ENCODE results near the gene BRAF. TPM values are rescaled to one million over a fixed set of nuclear protein-coding genes. Genes with fewer than 3 reads are reported as not detected.
"Not testable (repeated sequence)": the region's sequence is repeated elsewhere in the genome, so short reads cannot be mapped to it uniquely, and the experiment has no call there.

The BRAF gene
- total RNA-seq, 2 experiments from 2014 or later: 29.2 to 33.0 TPM

- H3K4me1 Mint-ChIP-seq (ENCODE audit: low read depth): no peaks in the 10 kb centered on the region
- no peak overlapping the region for H3K27ac Mint-ChIP-seq
- ChIA-PET POLR2A (no interaction called here), CTCF (interaction anchor here (0.5 to 0.6 kb wide), 4 partner anchors 42 to 1466 kb away, joined by 3 read pairs; no protein-coding TSS in a partner anchor)
- DNase-seq: no peak
- no peaks in the 10 kb centered on the region for H3K27me3 Mint-ChIP-seq
- intact Hi-C loops (cut with micrococcal nuclease): no loop called here
- no peak overlapping the region for H3K4me3 Mint-ChIP-seq
- peaks cover 34% of the 10 kb centered on the region for H3K36me3 Mint-ChIP-seq
- H3K9me3 Mint-ChIP-seq: no peaks in the 10 kb centered on the region
Observed at GRCh38 chr7:140683657-140684056, 241.1 kb downstream of the BRAF start.

GRCh38 chr7:140681766-140682165 lies 243.0 kb downstream of the BRAF start:
- POLR2A ChIA-PET: no interaction called here
- DNase-seq: no peak
- Mint-ChIP-seq H3K4me3 (no peak overlapping the region), H3K27ac (no peak overlapping the region), H3K27me3 (no peaks in the 10 kb centered on the region), H3K36me3 (peaks cover 40% of the 10 kb centered on the region), H3K4me1 (ENCODE audit: low read depth) (no peaks in the 10 kb centered on the region), H3K9me3 (no peaks in the 10 kb centered on the region)
- intact Hi-C loops (cut with micrococcal nuclease): no loop called here
- CTCF ChIA-PET: no interaction called here

- ChIA-PET POLR2A (no interaction called here), CTCF (no interaction called here)
- Mint-ChIP-seq H3K27me3 (no peaks in the 10 kb centered on the region), H3K4me1 (ENCODE audit: low read depth) (peaks cover 4% of the 10 kb centered on the region), H3K4me3 (no peak overlapping the region), H3K36me3 (peaks cover 40% of the 10 kb centered on the region), H3K27ac (no peak overlapping the region), H3K9me3 (no peaks in the 10 kb centered on the region)
- DNase-seq: no peak
- intact Hi-C loops (cut with micrococcal nuclease): no loop called here
Observed at GRCh38 chr7:140680886-140681285, 243.8 kb downstream of the BRAF start.

- H3K27ac Mint-ChIP-seq: no peak overlapping the region
- no peaks in the 10 kb centered on the region for H3K9me3 Mint-ChIP-seq
- ChIA-PET CTCF (interaction anchor here (0.6 kb wide), 1 partner anchor 303 kb away, joined by 4 read pairs; no protein-coding TSS in a partner anchor), POLR2A (no interaction called here)
- peaks cover 19% of the 10 kb centered on the region for H3K4me1 Mint-ChIP-seq (ENCODE audit: low read depth)
- no peak overlapping the region for H3K4me3 Mint-ChIP-seq
- peaks cover 43% of the 10 kb centered on the region for H3K36me3 Mint-ChIP-seq
- no peaks in the 10 kb centered on the region for H3K27me3 Mint-ChIP-seq
- intact Hi-C loops (cut with micrococcal nuclease): no loop called here
- DNase-seq: no peak
Observed at GRCh38 chr7:140679186-140679585, 245.5 kb downstream of the BRAF start.

GRCh38 chr7:140678816-140679130 lies 246.0 kb downstream of the BRAF start:
- no peak overlapping the region for H3K27ac Mint-ChIP-seq
- peaks cover 39% of the 10 kb centered on the region for H3K36me3 Mint-ChIP-seq
- intact Hi-C loops (cut with micrococcal nuclease): no loop called here
- no peaks in the 10 kb centered on the region for H3K27me3 Mint-ChIP-seq
- no peak for DNase-seq
- POLR2A ChIA-PET: no interaction called here
- CTCF ChIA-PET: no interaction called here
- H3K9me3 Mint-ChIP-seq: no peaks in the 10 kb centered on the region
- peaks cover 23% of the 10 kb centered on the region for H3K4me1 Mint-ChIP-seq (ENCODE audit: low read depth)
- H3K4me3 Mint-ChIP-seq: no peak overlapping the region

- H3K4me1 Mint-ChIP-seq (ENCODE audit: low read depth): peaks cover 26% of the 10 kb centered on the region
- no peak overlapping the region for H3K27ac Mint-ChIP-seq
- H3K9me3 Mint-ChIP-seq: no peaks in the 10 kb centered on the region
- H3K27me3 Mint-ChIP-seq: no peaks in the 10 kb centered on the region
- no peak for DNase-seq
- peaks cover 39% of the 10 kb centered on the region for H3K36me3 Mint-ChIP-seq
- intact Hi-C loops (cut with micrococcal nuclease): no loop called here
- CTCF ChIA-PET: no interaction called here
- POLR2A ChIA-PET: no interaction called here
- H3K4me3 Mint-ChIP-seq: no peak overlapping the region
Observed at GRCh38 chr7:140678081-140678815, 246.5 kb downstream of the BRAF start.

- no peaks in the 10 kb centered on the region for H3K9me3 Mint-ChIP-seq
- H3K27ac Mint-ChIP-seq: no peak overlapping the region
- ChIA-PET CTCF (no interaction called here), POLR2A (no interaction called here)
- no peaks in the 10 kb centered on the region for H3K27me3 Mint-ChIP-seq
- intact Hi-C loops (cut with micrococcal nuclease): no loop called here
- H3K36me3 Mint-ChIP-seq: peaks cover 39% of the 10 kb centered on the region
- no peak for DNase-seq
- H3K4me3 Mint-ChIP-seq: no peak overlapping the region
- H3K4me1 Mint-ChIP-seq (ENCODE audit: low read depth): peaks cover 27% of the 10 kb centered on the region
Observed at GRCh38 chr7:140677496-140677895, 247.2 kb downstream of the BRAF start.

GRCh38 chr7:140676956-140677355 lies 247.8 kb downstream of the BRAF start:
- Mint-ChIP-seq H3K36me3 (peaks cover 35% of the 10 kb centered on the region), H3K4me1 (ENCODE audit: low read depth) (peaks cover 32% of the 10 kb centered on the region)
- DNase-seq; intact Hi-C loops (cut with micrococcal nuclease); H3K4me3 Mint-ChIP-seq; CTCF ChIA-PET; H3K27me3 Mint-ChIP-seq; H3K9me3 Mint-ChIP-seq; POLR2A ChIA-PET; H3K27ac Mint-ChIP-seq: not testable (repeated sequence)

GRCh38 chr7:140676306-140676705 lies 248.4 kb downstream of the BRAF start:
- intact Hi-C loops (cut with micrococcal nuclease): no loop called here
- Mint-ChIP-seq H3K4me3 (no peak overlapping the region), H3K4me1 (ENCODE audit: low read depth) (peaks cover 33% of the 10 kb centered on the region), H3K9me3 (no peaks in the 10 kb centered on the region), H3K27me3 (no peaks in the 10 kb centered on the region), H3K27ac (no peak overlapping the region), H3K36me3 (peaks cover 35% of the 10 kb centered on the region)
- ChIA-PET CTCF (no interaction called here), POLR2A (no interaction called here)
- no peak for DNase-seq

- POLR2A ChIA-PET: no interaction called here
- peaks cover 32% of the 10 kb centered on the region for H3K36me3 Mint-ChIP-seq
Observed at GRCh38 chr7:140675726-140676125, 249.0 kb downstream of the BRAF start.

GRCh38 chr7:140674899-140675701 lies 249.6 kb downstream of the BRAF start:
- H3K27ac Mint-ChIP-seq: no peak overlapping the region
- no peaks in the 10 kb centered on the region for H3K27me3 Mint-ChIP-seq
- H3K9me3 Mint-ChIP-seq: no peaks in the 10 kb centered on the region
- ChIA-PET POLR2A (no interaction called here), CTCF (interaction anchor here (0.9 to 1.9 kb wide), 3 partner anchors 22 to 340 kb away, joined by 4 to 7 read pairs (median 4); partner anchors contain the start of gene MRPS33)
- peaks cover 33% of the 10 kb centered on the region for H3K4me1 Mint-ChIP-seq (ENCODE audit: low read depth)
- DNase-seq: peak; percentile 18
- intact Hi-C loops (cut with micrococcal nuclease): no loop called here
- peak overlapping the region; percentile 20 for H3K4me3 Mint-ChIP-seq
- peaks cover 26% of the 10 kb centered on the region for H3K36me3 Mint-ChIP-seq

More at GRCh38 chr7:140675726-140676125, 249.0 kb downstream of the BRAF start:
- no peak overlapping the region for H3K4me3 Mint-ChIP-seq
- peaks cover 33% of the 10 kb centered on the region for H3K4me1 Mint-ChIP-seq (ENCODE audit: low read depth)
- H3K27ac Mint-ChIP-seq: no peak overlapping the region
- CTCF ChIA-PET: interaction anchor here (1.6 to 1.9 kb wide), 2 partner anchors 22 to 339 kb away, joined by 4 to 7 read pairs; partner anchors contain the start of gene MRPS33
- intact Hi-C loops (cut with micrococcal nuclease): no loop called here
- H3K9me3 Mint-ChIP-seq: no peaks in the 10 kb centered on the region
- DNase-seq: no peak
- H3K27me3 Mint-ChIP-seq: no peaks in the 10 kb centered on the region

- DNase-seq: no peak
- Mint-ChIP-seq H3K27me3 (no peaks in the 10 kb centered on the region), H3K4me1 (ENCODE audit: low read depth) (peaks cover 33% of the 10 kb centered on the region), H3K4me3 (peak overlapping the region; percentile 82), H3K36me3 (peaks cover 22% of the 10 kb centered on the region), H3K9me3 (no peaks in the 10 kb centered on the region), H3K27ac (no peak overlapping the region)
- POLR2A ChIA-PET: interaction anchor here (0.9 kb wide), 1 partner anchor 17 kb away, joined by 3 read pairs; no protein-coding TSS in a partner anchor
- CTCF ChIA-PET: interaction anchor here (0.9 to 1.9 kb wide), 5 partner anchors 21 to 340 kb away, joined by 3 to 7 read pairs (median 4); partner anchors contain the start of gene MRPS33
- intact Hi-C loops (cut with micrococcal nuclease): no loop called here
Observed at GRCh38 chr7:140674356-140674800, 250.4 kb downstream of the BRAF start.

Measured in activated CD4-positive, alpha-beta memory T cell treated with anti-CD3 and anti-CD28 coated beads for 36 hours (primary cell).